IPS DF 19.7 (cell line): Measurements from ENCODE around the gene NLGN2.

Source experiments
- DNase-seq: peaks from one replicate; pipeline ENCODE4 v3.0.0-alpha.2; 2013; ENCODE audit warnings: low read depth, low spot score

NLGN2 gene

DNA sequence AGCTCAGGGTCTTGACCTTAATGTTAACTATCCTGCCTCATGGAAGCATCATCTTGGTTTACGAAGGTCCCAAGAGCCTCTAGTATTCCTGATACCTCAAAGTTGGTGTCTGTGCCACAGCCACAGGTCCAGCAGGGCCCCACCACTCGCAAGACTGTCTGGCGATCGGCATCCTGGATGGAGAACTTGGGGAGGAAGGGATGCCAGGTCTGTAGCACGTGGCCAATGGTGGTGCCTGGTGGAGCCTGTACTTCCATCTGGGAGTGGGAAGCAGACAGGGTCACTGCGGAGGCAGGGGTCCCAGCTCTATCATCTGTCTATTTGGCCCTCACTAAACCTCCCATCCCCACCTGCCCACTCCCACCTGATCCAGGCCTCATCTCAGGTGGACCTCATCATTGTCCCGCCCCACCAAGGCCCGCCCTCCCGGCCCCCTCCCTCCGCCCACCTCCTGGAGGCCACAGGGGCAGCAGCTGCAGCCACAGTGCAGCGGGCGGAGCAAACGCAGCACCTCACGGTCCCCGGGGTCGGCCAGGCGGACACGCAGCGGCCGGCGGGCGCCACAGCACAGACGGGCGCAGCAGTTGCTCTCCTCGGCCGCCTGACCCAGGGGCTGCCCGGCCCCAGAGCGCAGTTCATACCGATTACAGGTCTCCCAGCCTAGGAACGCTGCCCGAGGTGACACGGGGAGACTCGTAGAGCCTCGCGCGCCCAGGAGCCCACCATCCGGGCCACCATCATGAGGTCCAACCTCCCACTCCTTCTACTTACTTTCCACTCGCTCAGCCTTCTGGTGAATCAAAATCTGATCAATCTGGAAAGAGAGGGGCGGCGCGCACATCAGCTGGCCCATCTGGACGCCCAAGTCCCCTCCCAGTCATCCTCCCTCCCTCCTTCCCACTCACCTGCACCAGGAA, 14.7 kb upstream of the NLGN2 start:
- no peak for DNase-seq

DNA sequence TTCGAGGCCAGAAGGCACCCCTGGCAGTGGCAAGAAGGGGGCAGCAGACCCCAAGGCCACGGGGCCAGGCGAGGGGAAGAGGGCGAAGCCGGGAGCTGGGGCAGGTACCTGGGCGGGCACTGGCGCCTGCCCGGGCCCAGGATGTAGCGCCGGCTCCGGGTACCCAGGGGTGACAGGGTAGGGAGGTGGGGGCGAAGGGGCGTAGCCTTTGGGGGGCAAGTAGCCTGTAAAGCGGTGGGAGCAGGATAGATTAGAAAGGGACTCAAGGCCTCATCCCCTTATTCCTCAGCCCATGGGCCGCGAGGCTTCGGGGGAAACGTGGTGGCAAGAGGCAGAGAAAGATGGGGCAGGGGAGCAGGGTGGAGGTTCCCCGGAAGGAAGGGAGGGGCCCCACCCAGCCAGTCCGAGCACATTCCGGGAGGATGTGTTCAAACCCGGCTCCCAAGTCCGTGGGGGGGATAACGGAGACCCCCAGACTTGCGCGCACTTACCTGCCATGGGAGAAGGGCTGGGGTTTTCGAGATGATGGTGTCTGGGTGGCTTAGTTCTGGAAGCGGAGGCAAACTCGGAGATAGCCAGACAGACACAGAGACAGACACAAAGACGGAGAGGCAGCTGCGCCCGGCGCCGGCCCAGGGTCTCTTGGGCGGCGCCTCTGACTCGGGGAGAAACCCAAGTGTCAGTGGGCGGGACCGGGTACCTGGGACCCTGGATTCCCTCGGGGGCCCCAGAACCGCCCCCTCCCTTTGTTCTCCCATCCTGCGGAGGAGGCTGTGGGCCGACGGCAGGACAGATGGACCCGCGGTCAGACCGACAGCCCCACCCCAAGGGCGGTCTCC, 13.8 kb upstream of the NLGN2 start:
- DNase-seq = no peak

DNA sequence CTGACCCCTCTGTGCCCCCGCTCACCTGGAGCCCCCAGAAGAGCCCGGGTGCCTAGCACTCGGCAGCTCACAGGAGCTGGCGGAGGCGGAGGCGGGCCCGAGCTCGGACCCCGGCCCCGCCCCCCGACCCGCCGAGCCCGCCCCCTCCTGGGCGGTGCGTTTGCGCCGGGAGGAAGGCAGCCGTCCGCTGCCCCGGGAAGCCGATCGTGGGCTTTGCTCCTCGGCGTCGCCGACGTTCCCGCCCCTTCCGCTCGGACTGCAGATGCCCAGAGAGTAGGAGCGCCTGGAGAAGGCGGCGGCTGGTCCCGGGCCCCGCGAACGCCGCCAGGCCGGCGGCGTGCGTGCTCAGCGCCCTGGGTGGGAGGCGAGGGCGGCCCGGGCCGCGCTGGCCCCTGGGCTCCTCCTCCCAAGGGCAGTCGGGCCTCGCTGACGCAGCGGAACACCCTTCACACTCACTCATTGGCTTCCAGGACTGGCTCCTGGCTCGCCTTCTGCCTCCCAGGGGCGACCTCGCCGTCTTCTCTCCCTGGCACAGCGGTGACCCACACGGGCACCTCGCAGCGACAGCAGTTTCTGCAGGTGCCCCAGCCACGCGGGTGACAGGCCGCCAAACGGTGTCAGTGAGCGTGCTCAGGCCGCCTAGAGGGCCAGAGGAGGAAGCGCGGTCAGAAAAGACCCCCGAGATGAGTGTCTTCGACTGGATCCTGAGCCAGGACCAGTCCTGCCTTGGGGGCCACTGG, 13.0 kb upstream of the NLGN2 start, which contains the start of gene PLSCR3:
PLSCR3 (minus strand) TSS at position 74 of the 740 bp plus-strand sequence. CDS start 415 bp downstream, outside the sequence.
- no peak for DNase-seq

DNA sequence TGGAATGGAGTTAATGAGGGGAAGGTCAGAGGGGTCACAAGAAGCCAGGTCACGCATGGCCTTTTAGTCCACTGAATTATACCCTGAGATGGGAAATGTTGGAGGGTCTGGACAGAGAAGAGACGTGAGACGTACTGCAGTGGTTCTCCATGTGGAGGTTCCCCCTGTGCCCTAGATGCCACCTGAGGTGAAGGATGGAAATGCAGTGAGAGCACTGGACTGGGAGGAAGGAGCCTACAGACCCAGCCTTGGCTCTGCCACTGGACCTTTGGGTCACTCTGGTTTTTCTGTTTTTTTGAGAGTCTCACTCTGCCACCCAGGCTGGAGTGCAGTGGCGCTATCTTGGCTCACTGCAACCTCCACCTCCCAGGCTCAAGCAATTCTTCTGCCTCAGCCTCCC, 11.5 kb upstream of the NLGN2 start:
- no peak for DNase-seq

DNA sequence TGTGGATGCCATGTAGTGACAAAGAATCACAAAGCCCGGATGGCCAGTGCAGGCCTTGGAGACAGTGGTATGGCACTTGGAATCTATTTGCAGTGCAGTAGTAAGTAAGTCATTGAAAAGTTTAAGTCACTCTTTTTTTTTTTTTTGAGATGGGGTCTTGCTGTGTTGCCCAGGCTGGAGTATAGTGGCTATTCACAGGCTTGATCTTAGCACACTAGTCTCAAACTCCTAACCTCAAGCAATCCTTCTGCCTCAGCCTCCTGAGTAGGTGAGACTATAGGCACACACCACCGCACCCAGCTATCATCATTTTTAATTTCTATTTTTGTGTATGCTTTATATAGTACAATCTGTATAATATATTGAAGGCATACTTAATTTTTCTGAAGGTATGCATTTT, 9.0 kb upstream of the NLGN2 start:
- DNase-seq = no peak

DNA sequence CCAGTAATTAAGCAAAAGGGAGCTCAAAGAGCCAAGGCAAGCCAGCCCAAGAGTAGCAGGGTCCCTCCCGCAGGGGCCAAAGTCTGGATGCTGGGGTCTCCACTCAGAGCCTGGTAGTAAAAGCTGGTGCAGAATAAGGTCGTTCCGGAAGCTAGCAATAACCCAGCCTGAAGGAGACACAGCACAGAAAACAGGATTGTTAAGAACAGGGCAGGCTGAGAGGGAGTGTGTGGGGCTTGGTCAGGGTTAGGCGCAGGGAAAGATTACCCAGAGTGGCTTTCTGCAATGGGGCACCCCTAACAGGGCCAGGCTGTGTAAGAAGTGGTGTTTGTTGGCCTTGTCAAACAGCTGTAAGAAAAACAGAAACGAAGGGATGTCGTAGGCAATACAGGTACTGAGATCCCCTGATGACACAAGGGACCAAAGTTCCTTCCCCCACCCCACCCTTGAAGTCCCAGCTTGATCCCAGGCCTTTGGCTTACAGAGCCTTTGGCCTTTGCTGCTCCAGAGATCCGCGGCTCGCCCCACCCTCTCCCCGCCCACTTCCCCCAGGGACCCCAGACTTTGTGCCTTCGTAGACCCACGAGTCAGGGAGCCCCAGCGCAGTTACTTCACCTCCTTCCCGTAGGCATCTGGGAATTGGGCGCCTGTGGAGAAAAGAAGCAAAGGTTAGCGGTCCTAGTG, 4.5 kb upstream of the NLGN2 start:
- DNase-seq = no peak

DNA sequence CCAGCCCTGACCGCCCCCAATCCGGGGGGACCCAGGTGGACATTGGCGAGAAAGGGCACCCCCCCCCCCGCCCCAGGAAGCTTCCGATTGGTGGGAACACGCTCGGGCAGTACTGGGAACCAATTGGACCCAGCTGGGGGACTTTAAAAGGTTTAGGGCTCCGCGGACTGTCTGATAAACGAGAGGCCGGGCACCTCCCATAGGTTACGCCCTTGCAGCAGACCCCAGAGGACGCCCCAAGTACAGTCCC, 4.0 kb upstream of the NLGN2 start:
- no peak for DNase-seq

DNA sequence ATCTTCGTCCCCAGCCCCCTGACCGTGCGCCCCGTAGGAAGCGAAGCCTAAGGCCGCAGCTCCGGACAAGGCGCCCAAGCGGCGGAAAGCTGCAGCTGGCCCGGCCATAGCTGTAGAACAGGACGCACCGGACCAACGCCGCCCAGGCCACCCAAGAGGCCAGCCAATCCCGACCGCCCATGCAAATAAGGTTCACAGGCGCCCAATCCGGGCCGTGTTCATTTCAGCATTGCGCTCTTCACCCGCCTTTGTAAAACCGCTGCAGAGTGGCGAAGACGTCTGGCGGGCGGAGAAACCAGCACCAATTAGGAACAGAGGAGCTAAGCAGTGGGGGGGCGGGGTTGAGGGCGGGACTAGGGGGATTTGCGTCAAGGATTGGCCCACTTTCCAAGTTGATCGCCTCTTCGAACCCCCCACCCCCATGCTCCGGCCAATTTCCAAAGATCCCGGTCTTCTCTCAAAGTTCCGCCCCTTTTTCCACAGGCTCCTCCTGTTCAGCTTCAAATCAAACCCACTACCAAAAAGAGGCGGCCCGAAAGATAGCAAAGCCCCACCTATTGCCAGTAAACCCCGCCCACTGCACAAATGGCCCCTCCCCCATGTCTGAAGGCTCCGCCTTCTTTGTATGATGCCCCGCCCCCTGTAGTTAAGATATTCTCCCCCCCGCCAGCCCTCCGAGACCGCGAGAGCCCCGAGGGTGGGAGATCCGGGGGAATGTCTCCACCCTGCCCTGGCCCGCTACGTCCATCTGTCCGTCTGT, 3.5 kb upstream of the NLGN2 start, which contains the start of gene TMEM256:
TMEM256 (minus strand) TSS at position 121 of the 760 bp plus-strand sequence; CDS start at position 108, 13 bp downstream.
- DNase-seq = peak; percentile 97

DNA sequence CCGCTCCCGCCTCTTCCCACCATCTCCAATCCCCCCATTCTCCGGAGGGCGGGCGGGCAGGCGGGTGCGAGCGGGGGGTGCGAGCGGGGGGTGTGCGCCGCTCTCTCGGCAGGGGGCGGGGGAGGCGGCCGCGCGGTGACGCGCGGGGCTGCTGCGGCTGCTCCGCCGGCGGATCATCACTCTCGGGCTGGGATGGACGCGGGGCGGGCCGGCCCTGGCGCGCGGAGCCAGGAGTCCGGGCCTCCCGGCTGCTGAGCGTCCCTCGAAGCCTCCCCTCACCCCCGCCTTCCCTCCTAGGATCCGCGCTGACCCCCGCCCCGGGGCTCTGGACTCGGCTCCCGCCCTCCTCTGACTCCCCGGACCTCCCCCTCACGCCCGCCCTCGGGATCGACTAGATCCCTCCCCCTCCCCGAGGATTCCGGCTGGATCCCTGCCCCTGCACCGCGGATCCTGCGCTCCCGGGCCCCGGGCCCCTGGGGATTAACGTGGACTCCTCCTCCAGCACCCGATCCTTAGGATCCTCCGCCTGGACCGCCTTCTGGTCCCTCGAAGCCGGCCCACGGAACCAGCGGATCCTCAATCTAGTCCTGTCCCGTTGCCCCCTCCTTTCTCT, 2.8 kb upstream of the NLGN2 start:
- DNase-seq = no peak

DNA sequence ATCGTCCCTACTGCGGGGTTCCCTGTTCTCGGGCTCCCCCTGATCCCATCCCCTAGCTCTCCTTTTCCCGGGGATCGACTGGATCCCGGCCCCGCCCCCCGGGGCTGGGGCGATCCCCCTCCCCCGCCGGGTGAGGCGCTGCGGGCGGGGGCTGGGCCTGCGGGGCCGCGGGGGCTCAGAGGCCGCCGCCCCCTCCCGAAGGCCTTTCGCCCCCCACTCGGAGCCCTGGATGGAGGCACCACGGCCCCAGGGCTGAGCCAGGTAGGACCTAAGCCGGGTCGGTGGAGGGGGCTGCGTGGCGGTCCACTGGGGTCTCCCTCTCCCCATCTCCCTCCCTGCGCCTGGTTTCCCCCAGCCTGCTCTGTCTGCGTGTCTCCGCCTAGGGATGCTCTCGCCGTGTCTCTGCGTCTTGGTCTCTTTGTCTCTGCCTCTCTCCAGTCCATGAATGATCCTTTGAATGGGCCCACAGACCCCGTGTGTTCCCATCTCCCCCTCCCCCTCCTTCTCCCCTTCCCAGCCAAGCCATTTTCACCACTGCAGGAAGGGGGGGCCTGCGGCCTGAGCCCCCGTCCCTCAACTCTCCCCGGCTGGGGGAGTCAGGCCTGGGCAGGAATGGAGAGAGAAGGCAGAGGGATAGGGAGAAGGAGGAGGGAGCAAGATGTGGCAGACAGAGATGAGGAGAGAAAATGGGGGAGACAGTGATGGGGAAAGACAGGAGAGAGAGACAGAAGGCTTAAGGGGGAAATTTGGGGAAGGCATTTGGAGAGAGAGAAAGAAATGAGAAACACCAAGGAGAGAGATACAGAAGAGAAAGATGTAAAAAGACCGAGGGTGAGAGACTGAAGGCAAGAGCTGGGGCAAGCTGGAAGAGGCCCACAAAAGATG, 2.1 kb upstream of the NLGN2 start:
- no peak for DNase-seq

DNA sequence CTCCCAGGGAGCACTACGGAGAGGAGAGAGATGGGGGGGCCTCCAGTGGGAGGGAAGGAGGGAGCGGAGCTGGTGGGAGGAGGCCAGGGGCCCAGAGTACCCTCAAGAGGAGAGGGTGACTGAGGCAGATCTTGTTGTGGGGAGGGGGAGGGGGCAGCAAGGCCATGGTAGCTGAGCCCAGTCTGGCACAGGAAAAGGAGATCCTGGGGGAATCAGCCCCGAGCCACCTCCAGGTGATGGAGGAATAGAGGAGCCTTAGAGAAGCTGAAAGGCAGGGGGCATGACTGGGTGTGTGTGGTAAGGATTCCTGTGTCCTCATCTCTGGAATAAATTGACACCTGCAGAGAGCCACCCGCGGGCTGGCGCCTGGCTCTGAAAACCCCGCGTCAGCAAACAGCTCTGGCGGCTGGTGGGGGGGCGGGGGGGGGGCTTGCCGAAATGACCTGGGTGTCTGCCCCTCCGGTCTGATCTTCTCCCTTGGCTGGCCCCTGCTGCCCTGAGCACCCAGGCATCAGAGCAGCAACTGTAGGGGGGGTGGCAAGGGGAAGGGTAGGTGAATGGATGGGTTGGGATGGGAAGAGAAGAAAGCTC, 1.3 kb upstream of the NLGN2 start:
- no peak for DNase-seq

DNA sequence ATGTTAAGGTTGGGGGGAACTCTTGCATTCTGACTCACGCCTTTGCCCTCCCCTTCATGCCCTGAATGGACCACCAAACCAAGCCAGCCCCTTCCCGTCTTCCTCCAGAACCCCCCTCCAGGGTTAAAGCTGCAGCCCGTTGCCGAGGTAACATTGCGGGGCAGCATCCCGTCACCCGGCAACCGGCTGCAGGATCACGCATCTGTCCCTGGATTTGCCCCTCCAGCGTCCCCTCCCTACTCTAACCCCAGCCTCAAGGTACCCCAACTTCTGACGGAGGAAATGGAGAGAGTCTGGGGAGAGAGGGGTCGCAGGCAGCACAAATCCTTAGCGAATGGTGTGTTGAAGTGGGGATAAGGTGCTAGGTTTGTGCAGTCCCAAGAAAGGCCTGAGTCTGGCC, 563 bp upstream of the NLGN2 start:
- no peak for DNase-seq

DNA sequence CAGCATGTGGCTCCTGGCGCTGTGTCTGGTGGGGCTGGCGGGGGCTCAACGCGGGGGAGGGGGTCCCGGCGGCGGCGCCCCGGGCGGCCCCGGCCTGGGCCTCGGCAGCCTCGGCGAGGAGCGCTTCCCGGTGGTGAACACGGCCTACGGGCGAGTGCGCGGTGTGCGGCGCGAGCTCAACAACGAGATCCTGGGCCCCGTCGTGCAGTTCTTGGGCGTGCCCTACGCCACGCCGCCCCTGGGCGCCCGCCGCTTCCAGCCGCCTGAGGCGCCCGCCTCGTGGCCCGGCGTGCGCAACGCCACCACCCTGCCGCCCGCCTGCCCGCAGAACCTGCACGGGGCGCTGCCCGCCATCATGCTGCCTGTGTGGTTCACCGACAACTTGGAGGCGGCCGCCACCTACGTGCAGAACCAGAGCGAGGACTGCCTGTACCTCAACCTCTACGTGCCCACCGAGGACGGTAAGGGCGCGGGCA, 645 bp downstream of the NLGN2 start:
- no peak for DNase-seq

DNA sequence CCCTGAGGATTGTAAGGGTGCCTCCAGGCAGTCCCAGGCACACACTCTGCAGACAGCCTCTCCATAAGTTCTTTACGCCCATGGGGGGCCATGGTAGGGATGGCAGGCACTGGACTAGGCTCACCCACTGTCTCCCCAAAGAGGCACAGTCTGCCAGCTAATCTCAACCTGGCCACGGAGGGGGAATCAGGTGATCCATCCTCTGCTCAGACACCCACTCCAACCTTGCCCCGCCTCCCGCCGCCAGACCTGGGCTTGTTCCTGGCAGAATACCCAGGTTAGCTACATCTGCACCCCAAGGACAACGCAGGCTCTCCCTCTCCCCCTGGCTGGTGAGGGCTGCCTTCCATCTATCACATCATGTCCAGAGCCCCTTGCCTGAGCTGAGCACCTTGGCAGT, 1.2 kb downstream of the NLGN2 start:
- DNase-seq = no peak

DNA sequence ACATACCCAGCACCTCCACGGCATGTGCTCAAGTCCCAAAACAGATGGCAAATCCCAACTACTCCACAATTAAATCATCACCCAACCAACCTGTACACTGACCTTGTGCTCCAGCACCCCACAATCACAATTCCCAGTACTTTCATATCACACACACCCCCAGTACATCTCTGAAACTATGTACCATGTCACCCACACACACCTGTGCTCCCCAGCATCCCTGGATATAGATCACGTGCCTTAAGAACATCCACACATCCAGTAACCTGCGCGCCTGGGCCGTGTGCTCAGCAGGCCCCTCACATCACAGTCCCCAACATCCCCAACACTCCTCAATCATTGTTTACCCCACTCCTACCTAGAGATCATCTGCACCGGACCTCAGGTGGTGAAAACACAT, 2.1 kb downstream of the NLGN2 start:
- DNase-seq = no peak

DNA sequence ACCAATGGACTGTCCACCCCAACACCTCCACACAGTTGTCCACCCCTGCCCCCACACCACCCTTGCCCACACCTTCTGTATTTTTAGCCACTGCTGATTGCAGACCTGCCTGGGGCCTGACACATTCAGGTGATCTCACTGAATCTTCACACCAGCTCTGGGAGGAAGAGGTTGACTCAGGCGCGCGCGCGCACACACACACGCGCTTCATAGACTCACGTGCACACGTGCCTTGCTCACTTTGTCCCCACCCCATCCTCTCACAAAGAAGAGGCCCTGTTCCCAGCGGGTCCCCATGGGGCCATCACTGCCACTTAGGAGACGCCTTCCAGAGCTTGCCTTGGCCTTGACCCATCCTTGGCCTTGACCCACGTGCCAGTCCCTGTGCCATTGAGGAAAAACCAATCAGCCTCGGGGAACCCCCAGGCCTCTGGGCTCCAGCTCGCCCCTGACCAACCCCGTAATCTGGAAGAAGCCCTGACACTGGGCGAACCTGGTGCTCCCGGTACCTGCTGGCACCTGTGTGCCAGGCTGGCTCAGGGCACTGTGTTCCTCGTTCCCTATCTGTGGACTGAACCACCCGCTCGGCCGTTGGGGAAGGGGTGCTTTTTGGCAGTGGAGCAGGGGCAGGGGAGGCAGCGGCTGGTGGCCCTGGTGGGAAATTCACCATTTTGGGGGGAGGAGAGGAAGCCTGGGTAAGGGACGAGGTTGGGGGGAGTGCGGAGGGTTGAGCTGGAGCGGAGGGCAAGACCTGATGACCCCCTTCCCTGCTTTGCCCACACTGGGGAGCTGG, 3.2 kb downstream of the NLGN2 start:
- DNase-seq = no peak

DNA sequence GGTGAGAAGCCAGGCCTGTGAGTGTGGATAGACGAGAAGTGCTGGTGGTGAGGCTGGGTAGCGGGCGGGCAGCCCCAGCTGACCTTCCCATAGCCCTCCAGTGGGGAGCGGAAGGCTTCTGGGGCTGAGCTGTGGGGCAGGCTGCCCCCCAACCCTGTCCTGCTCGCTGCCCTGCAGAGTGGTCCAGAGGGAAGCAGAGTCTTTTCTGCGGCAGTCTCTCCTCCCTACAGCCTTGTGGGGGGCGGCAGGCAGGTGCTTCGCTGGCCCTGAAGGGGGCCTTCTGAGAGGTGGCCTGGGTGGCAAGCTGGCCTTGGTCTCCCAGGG, 3.7 kb downstream of the NLGN2 start:
- DNase-seq = no peak

DNA sequence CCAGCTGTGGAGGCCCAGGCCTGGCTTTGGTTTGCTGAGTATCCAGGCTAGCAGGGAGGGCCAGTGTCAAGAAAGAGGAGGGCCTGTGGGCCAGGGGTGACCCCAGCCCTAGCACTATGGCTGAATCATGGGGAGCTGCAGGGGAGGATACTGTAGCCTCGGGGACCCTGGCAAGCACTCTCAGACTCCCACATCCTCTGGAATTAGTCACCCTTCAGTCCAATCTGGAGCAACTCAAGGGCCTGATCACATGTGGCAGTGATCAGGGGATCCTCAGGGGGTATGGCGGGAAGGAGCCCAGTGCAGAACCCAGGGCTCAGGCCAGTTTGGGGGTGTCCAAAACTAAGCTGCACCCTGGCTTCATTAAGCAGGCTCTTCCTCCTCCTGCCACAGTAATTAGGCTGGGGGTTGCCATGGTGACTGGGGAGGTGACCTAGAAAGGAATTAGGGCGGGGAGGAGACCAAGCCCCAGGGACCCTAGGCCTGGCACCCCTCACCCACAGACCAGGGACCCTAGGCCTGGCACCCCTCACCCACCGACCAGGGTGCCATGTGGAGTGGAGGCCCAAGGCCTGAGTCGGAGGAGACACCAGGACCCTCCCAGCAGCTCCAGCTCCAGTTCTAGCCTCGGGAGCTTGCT, 5.8 kb downstream of the NLGN2 start:
- no peak for DNase-seq
